Prostate gland (tissue), 2 donors: Measurements from ENCODE around the gene HSF5.

ENCODE experiments used
- CTCF ChIP-seq, 4 experiments: fragments of 200-600 bp in 2 of 4; fragments of 450-650 bp in 2 of 4; sonication (generic) in 2 of 4; IDR thresholded peaks; 1 replicate in 3 of 4; 2 replicates in 1 of 4; pipeline ENCODE4 v1.5.1; 2016 to 2019; ENCODE audit warnings: antibody characterized with exemption in 4 of 4, mild to moderate bottlenecking in 2 of 4, moderate library complexity in 2 of 4
- POLR2AphosphoS5 ChIP-seq: sonication (generic); formaldehyde crosslinking; IDR thresholded peaks from one replicate; pipeline ENCODE4 v1.6.1; 2017; ENCODE audit warnings: antibody characterized with exemption

- no peak for TF ChIP-seq POLR2AphosphoS5
- no peak for TF ChIP-seq CTCF (IDR thresholded peaks at IDR 0.05)
These were observed 48.3 kb upstream of the HSF5 start for GRCh38 chr17:58536542-58536941.
